GM19351 (cell line): Measurements from ENCODE around the gene KDM4B.
"Not testable (repeated sequence)": the region's sequence is repeated elsewhere in the genome, so short reads cannot be mapped to it uniquely, and the experiment has no call there.

ENCODE experiments used
- ATAC-seq: cut with Tn5 transposase; IDR thresholded peaks from one replicate; pipeline ENCODE4 v1.9.1; 2021; ENCODE audit warnings: mild to moderate bottlenecking, moderate library complexity; ENCODE audit not compliant: unreplicated experiment

The KDM4B gene

DNA sequence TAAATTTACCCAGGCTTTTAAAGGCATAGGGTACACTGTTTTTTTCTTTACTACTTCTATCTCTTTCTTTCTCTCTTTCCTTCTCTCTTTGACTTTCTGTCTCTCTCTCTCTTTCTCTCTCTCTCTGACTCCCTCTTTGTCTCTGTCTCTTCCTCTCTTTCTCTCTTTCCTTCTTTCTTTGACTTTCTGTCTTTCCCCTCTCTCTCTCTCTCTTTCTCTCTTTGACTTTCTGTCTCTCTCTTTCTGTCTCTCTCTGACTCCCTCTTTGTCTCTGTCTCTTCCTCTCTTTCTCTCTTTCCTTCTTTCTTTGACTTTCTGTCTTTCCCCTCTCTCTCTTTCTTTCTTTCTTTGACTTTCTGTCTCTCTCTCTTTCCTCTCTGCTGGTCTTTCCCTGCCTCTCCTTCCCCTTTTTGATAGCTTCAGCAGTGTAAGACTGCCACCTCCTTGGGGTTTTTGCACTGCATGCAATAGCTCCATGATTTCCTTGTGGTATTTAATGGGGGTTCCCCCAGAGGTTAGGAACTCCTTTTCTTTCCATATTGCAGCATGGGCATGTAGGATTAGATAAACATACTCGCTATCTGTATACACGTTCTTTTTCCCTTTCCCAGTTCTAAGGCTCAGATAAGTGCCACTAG is 191.4 kb downstream of the KDM4B start:
- not testable (repeated sequence) for ATAC-seq

DNA sequence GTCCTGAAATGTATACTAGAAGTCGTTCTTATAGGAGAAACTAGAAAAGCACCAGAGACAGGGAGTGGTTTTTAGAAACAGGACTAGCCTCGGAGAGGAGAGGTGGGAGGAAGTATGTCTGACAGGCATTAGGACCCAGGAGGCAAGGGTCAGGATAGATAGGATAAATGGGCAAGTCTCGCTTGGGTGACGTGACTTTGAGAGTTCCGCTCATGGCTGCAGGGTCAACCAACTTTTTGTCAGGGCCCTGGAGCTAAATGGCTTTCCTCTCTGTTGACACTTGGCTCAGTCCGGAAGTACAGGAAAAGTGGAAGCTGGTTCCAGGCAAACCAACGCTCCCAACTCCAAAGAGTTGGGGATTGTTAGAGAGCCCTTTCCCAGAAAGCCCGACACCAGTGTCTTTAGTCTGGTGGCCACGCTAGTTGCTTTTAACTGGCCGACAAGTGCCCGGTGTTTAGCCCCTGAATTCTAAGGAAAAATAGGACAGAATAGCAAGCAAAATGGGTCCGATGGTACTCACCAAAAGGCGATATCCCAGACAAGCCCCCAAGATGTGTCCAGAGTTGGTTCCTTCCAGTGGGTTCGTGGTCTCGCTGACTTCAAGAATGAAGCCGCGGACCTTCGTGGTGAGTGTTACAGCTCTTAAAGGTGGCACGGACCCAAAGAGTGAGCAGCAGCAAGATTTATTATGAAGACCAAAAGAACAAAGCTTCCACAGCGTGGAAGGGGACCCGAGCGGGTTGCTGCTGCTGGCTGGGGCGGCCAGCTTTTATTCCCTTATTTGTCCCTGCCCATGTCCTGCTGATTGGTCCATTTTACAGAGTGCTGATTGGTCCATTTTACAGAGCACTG is 196.2 kb downstream of the KDM4B start:
- not testable (repeated sequence) for ATAC-seq

DNA sequence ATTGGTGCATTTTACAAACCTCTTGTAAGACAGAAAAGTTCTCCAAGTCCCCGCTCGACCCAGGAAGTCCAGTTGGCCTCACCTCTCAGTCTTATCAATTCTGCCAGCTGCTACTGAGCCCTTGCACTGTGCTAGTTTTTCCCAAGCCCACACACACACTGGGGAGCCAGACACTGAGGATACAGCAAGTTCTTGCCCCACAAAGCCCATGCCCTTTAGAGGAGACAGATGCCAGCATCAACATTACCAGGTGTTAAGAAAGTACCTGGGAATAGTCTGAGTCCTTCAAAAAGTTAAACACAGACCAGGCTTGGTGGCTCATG is 196.7 kb downstream of the KDM4B start:
- ATAC-seq, result no peak

DNA sequence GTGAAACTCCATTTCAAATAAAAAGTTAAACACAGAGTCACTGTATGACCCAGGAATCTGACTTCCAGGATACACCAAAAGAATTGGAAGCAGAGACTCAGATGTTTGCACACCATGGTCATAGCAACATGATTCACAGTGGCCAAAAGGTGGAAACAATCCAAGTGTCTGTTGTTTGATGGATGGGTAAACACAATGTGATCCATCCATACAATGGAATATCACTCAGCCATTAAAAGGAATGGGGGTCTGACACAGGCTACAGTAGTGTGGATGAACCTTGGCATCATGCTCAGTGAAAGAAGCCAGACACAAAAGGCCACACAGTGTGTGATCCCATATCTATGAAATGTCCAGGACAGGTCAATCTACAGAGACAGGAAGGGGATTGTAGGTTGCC is 197.3 kb downstream of the KDM4B start:
- no peak for ATAC-seq

DNA sequence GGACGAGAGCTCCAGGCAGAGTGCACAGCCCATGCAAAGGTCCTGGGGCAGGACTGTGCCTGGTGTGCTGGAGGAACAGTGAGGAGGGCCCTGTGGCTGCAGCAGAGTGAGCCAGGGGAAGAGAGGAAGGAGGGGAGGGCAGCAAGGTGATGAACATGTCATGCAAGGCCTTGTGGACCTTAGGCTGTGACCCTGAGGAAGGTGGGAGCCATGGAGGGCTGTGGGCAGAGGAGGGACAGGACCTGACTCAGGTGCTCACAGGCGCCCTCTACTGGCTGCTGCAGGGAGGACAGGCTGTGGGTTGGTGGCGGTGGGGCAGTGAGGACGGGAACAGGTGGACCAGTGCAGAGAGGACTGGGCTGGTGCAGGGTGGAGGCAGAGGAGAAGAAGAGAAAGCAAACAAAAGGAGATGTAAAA is 201.4 kb downstream of the KDM4B start:
- no peak for ATAC-seq

DNA sequence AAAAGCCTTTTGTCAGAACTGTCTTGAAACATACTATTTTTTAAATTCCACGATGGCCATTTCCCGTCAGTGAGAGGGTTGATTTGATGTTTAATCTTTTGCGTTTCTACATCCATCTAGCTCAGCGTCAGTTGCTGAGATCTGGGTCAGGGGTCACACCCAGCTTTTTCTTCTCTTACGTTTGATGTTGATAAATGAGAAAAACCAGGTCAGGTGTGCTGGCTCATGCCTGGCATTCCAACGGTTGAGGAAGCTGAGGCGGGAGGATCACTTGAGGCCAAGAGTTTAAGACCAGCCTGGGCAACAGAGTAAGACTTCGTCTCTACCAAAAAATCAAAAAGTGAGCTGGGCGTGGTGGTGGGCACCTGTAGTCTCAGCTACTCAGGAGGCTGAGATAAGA is 202.8 kb downstream of the KDM4B start:
- ATAC-seq, result no peak

DNA sequence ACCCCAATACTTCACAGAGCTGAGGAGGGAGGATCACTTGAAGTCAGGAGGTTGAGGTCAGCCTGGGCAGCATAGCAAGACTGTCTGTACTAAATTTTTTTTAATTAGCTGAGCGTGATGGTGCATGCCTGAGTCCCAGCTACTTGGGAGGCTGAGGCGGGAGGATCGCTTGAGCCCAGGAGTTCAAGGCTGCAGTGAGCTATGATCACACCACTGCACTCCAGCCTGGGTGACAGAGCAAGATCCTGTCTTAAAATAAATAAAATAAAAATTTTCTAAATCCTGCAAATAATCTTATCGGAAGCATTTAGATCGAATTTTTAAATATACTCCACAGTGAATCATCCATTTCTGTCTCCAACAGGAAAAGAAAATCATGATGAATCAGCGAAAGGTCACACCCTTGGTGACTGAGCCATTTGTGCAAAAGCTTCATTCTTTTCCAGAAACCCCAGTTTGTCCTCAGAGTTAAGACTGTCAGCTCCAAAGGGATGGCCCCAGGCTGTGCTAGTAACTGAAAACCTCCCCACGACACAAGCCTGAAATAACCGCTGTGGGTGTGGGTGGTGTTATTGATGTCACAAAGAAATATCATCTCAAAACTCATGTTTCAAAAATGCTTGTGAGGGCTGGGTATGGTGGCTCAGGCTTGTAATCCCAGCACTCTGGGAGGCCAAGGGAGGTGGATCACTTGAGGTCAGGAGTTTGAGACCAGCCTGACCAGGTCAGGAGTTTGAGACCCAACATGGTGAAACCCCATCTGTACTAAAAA is 204.1 kb downstream of the KDM4B start:
- no peak for ATAC-seq

DNA sequence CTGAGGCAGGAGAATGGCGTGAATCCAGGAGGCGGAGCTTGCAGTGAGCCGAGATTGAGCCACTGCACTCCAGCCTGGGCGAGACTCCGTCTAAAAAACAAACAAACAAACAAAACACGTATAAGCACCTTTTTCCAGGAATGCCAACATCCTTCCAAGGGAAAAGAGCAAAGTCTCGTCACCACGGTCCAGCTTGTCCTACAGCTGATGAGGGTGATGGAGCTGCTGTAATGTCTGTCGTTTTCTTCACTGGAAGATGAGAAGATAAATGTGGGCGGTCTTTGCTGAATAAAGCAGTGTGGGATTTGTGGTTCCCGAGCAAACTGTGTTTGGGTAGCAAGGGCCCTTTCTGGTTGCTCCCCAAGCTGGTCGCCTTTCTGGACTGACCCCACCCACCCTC is 205.1 kb downstream of the KDM4B start:
- ATAC-seq, result no peak

DNA sequence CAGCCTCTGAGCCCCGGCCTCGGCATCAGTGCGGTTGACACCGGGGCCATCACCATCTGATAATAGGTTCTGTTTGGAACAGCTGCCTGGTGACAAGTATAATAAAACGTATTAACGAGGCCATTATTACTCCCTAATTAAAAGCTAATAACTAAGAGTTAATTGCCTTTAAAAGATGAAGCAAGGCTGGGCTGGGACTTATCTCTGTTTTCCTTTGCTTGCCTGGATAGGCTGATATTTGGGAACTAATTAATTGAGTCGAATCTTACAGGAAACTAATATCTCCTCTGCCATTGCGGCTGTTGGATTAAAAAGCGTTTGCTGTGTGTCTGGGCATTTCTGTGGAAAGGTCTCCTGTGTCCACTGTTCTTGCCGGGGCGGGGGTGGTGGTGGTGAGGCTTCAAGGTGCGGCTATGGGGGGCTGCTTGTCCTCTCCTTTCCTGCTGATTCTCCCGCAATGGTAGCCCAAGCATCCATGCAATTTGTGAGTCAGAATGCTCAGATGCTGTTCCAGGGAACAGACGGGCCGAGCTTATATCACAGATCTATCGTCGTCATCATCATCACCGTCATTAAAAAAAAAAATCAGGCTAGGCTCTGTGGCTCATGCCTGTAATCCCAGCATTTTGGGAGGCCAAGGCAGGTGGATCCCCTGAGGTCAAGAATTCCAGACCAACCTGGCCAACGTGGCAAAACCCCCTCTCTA is 209.0 kb downstream of the KDM4B start:
- ATAC-seq, result no peak

DNA sequence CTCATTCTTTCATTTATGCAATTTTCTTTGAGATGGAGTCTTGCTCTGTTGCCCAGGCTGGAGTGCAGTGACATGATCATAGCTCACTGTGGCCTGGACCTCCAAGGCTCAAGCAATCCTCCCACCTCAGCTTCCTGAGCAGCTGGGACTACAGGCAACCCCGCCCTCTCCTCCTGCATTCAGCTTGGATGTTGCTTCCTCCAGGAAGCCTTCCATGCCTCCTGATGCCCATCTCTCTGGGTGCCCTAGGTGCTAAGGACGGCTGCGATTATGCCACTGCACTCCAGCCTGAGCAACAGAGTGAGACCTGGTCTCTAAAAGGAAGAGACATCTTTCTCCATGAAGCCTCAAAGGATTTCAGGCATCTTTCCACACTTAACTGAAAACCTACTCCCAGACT is 209.9 kb downstream of the KDM4B start:
- ATAC-seq, result no peak

DNA sequence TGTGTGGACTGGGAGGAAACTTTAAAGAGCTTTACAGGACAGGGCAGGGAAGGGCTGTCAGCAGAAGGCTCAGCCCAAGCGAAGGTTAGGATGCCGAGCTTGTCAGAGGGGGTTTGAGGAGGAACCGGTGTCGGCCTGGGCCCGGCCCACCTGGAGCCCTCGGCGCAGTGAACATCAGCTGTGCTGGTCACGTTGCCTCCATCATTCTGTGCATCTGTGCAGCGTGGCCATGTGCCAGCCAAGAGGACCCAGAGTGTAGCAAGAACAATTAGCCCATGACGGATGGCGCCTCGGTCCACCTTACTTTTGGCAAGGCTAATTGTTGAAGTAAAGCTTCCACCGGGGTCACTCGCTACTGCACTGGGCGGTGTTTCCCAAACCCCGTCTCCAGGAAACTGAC is 210.3 kb downstream of the KDM4B start:
- ATAC-seq, result no peak

DNA sequence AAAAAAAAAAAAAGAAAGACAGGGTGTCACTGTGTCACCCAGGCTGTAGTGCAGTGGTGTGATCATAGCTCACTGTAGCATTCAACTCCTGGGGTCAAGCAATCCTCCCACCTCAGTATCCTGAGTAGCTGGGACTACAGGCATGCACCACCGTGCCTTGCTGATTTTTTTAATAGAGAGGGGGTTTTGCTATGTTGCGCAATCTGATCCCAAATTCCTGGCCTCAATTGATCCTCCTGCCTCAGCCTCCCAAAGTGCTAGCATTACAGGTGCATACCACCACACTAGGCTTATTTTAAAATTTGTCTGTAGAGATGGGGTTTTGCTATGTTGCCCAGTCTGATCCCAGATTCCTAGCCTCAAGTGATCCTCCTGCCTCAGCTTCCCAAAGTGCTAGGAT is 212.4 kb downstream of the KDM4B start:
- no peak for ATAC-seq

DNA sequence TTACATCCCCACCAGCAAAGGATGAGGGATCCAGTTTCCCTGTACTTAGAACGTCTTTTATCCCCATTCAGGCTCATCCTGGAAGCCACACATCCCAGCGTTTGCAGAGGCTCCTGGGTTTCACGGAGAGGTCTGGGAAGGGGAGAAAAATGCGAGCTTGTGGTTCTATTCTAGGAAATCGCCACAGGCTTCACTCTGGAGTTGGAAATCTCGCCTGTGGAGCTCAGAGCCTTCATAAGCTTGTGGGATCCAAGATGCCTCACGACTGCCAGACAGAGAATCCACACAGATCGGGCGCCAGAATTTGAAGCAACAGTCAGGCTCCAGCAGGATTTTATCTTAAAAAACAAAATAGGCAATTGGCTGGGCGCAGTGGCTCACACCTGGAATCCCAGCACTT is 213.8 kb downstream of the KDM4B start:
- no peak for ATAC-seq

DNA sequence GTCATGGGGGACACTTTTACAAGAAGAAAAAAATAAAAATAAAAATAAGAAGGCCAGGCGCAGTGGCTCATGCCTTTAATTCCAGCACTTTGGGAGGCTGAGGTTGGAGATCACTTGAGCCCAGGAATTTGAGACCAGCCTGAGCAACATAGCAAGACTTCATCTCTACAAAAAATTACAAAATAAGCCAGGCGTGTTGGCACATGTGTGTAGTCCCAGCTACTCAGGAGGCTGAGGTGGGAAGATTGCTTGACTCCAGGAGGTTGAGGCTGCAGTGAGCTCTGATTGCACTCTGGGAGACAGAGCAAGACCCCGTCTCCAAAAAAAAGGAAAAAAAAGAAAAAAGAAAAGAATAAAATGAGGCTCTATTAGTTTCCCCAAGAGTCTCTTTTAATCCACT is 214.7 kb downstream of the KDM4B start:
- no peak for ATAC-seq

DNA sequence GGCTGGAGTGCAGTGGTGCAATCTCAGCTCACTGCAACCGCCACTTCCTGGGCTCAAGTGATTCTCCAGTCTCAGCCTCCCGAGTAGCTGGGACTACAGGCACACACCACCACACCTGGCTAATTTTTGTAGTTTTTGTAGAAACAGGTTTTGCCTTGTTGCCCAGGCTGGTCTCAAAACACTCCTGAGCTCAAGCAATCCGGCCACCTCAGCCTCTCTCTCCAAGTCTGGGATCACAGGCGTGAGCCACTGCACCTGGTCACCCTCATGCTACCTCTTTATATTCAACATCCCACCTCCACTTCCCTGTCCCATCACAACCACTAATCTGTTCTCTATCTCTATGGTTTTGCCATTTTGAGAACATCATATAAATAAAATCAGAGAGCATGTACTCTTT is 216.0 kb downstream of the KDM4B start:
- no peak for ATAC-seq

DNA sequence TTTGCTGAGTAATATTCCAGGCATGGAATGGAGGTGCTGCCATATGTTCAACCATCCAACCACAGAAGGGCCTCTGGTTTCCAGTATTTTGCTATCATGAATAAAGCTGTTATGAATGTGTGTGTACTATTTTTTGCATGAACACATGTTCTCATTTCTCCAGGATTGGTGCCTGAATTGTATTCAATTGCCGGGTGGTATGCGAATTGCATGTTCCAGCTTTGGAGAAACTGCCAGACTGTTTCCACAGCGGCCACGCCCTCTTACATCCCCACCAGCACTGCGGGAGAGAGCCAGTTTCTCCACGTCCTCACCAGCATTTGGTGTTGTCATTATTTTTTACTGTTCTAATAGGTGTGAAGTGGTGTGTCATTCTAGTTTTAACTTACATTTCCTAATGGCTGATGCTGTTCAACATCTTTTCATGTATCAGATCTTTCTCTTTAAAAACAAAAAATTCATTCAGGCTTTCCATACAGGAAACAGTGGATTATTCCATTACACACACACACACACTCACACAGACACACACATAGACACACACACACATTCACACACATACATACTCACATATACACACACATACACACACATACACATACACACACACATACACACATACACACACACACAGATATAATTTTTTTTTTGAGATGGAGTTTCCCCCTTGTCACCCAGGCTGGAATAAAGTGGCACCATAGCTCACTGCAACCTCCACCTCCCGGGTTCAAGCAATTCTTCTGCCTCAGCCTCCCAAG is 217.6 kb downstream of the KDM4B start:
- no peak for ATAC-seq

DNA sequence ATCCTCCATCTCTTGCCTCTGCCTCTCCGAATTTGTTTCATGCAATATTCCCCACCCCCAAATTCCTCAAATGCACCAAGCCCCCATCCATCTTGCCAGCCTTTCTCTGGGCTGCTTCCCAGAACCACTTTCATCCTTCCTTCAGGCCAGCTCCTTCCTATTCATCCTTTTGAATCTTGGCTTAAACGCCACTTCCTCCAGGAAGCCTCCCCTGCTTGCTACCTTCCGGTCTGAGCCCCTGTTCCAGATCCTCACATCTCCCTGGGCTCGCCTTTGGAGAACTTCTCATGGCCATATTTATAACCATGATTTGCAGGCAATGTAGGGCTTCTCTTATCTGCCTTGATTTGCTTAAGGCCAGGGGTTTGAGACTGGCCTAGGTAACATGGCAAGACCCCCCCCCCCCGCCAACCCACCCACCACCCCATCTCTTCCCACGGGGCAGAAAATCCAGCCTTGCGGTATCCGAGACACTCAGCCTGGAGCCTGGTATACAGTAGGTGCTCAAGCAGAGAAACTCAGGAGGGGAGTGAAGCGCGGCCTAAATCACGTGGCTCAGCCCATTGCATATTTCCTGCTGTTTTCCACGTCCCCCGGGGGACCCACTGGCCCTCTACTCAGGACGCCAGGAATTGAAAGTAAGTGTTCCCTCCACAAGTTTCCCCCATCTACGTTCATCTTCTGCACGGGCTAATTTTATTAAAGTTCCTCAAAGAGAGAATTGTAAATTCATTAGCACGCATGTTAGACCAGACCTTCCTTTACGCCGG is 219.8 kb downstream of the KDM4B start:
- no peak for ATAC-seq

DNA sequence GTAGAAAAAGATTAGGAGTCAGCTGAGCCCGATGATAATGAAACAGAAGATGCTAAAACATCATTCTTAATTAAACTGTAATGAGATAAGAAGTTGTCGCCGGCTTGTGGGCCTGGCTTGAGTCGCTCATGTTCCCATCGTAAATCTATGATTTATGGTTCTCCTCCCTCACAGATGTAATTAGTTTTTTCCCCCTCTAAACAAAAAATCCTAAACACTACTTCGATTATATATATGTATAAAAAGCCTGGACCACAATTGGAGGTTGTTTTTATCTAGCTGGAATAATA is 220.3 kb downstream of the KDM4B start:
- no peak for ATAC-seq

DNA sequence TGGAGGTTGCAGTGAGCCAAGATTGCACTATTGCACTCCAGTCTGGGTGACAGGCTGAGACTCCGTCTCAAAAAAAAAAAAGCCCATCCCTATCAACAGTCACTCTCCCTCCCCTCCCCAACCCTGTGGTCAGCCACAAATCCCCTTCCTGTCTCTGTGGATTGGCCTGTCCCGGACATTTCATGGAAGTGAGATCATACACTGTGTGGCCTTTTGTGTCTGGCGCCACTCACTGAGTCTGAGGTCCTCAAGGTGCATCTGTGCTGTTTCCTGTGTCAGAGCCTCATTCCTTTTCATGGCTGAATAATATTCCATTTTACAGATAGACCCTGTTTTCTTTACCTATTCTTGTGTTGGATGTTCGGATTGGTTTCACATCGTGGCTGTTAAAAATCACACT is 222.2 kb downstream of the KDM4B start:
- ATAC-seq, result no peak

DNA sequence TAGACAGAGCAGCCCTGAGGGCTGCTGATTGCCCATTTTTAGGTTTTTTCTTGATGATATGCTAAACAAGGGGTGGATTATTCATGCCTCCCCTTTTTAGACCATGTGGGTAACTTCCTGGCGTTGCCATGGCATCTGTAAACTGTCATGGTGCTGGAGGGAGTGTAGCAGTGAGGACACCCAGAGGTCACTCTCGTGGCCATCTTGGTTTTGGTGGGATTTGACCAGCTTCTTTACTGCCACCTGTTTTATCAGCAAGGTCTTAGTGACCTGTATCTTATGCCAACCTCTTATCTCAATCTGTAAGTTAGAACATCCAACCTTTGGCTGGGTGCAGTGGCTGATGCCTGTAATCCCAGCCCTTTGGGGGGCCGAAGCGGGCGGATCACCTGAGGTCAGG is 223.7 kb downstream of the KDM4B start:
- no peak for ATAC-seq
